ENCODE measurements around the gene OTX2. TPM values are rescaled to one million over a fixed set of nuclear protein-coding genes. Genes with fewer than 3 reads are reported as not detected.

Gene OTX2
- total RNA-seq, 1 donor from 2014 or later: not detected

DNA sequence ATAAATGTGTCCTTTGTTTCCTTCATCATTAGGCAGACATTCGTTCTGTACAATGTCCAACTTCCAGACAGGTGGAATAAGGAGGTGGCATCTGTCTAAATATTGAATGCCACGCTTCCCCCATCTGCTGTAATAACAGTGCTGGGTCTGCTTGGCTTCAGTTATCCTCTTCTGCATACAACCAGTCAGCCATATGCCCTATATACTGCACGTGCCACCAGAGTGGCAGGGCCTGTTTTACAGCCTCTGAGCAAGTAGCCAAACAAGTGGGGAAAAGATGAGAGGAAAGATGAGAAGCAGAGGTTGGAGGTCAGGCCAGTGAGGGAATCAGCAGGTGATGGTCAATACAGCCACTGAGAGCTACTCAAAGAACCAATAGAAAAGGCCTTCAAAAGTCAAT lies 55.4 kb downstream of the OTX2 start:
- no peak for DNase-seq (ENCODE audit: low read depth)
- TF ChIP-seq, protein P1, sequence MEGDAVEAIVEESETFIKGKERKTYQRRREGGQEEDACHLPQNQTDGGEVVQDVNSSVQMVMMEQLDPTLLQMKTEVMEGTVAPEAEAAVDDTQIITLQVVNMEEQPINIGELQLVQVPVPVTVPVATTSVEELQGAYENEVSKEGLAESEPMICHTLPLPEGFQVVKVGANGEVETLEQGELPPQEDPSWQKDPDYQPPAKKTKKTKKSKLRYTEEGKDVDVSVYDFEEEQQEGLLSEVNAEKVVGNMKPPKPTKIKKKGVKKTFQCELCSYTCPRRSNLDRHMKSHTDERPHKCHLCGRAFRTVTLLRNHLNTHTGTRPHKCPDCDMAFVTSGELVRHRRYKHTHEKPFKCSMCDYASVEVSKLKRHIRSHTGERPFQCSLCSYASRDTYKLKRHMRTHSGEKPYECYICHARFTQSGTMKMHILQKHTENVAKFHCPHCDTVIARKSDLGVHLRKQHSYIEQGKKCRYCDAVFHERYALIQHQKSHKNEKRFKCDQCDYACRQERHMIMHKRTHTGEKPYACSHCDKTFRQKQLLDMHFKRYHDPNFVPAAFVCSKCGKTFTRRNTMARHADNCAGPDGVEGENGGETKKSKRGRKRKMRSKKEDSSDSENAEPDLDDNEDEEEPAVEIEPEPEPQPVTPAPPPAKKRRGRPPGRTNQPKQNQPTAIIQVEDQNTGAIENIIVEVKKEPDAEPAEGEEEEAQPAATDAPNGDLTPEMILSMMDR (IDR thresholded peaks at IDR 0.05; ENCODE audit: insufficient read depth, low read length, severe bottlenecking): no peak
- Histone ChIP-seq H3K27me3 (ENCODE audit: control insufficient read depth, insufficient read depth, low read length) (no peaks in the 10 kb centered on the region), H3K4me3 (ENCODE audit: low read depth, low read length) (no peak overlapping the region), H3K36me3 (ENCODE audit: control insufficient read depth, insufficient read depth, low read length) (no peaks in the 10 kb centered on the region)
- no peak for FAIRE-seq

DNA sequence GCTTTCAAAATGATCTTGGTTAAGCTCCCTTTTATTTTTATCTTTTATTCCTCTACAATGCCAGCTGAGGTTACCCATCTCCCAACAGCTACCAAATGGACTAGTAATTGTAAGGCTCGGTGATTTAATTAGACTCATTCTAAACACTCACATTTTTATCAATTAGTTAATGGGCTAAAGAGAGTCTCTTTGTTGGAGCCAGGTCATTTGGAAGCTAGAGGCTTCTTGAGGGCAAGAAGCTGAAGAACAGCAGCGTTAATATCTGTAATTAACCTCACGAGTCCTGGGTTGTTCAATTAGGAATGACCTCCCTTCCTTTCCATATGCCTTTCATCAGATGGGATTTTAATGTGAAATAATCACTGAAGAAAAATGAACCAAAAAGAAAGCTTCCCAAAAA lies 56.9 kb downstream of the OTX2 start:
- H3K27me3 ChIP-seq (ENCODE audit: control insufficient read depth, insufficient read depth, low read length): no peaks in the 10 kb centered on the region
- no peak for DNase-seq (ENCODE audit: low read depth)
- no peak for FAIRE-seq
- no peak overlapping the region for H3K4me3 ChIP-seq (ENCODE audit: low read depth, low read length)
- H3K36me3 ChIP-seq (ENCODE audit: control insufficient read depth, insufficient read depth, low read length): no peaks in the 10 kb centered on the region
- TF ChIP-seq, protein P1 (IDR thresholded peaks at IDR 0.05; ENCODE audit: insufficient read depth, low read length, severe bottlenecking): no peak

GRCh38 chr14:56752428-56752827 lies 57.9 kb downstream of the OTX2 start:
- H3K36me3 ChIP-seq (ENCODE audit: control insufficient read depth, insufficient read depth, low read length): no peaks in the 10 kb centered on the region
- DNase-seq (ENCODE audit: low read depth) (no peak), FAIRE-seq (no peak)
- TF ChIP-seq, protein P1 (IDR thresholded peaks at IDR 0.05; ENCODE audit: insufficient read depth, low read length, severe bottlenecking): no peak
- H3K27me3 ChIP-seq (ENCODE audit: control insufficient read depth, insufficient read depth, low read length): no peaks in the 10 kb centered on the region
- H3K4me3 ChIP-seq (ENCODE audit: low read depth, low read length): no peak overlapping the region

GRCh38 chr14:56751471-56751870 lies 58.8 kb downstream of the OTX2 start:
- FAIRE-seq (no peak), DNase-seq (ENCODE audit: low read depth) (no peak)
- no peaks in the 10 kb centered on the region for H3K36me3 ChIP-seq (ENCODE audit: control insufficient read depth, insufficient read depth, low read length)
- no peaks in the 10 kb centered on the region for H3K27me3 ChIP-seq (ENCODE audit: control insufficient read depth, insufficient read depth, low read length)
- no peak overlapping the region for H3K4me3 ChIP-seq (ENCODE audit: low read depth, low read length)
- TF ChIP-seq, protein P1 (IDR thresholded peaks at IDR 0.05; ENCODE audit: insufficient read depth, low read length, severe bottlenecking): no peak

Other genes with a start within 250 kb of the OTX2 start
- gene TMEM260, start 230.7 kb downstream of the OTX2 start, total RNA-seq: 19.5 and 21.5 TPM in 2 replicates

Data from bronchial epithelial cell (primary cell).